HG02588 (cell line): ENCODE measurements around the gene RNF150.

Experiments
- ATAC-seq: cut with Tn5 transposase; IDR thresholded peaks from one replicate; pipeline ENCODE4 v1.9.1; 2021; ENCODE audit warnings: mild to moderate bottlenecking, moderate library complexity; ENCODE audit not compliant: unreplicated experiment

RNF150 gene

GRCh38 chr4:140989944-140990343 lies 143.3 kb downstream of the RNF150 start:
- ATAC-seq, result no peak

GRCh38 chr4:140986045-140986444 lies 147.2 kb downstream of the RNF150 start:
- ATAC-seq, result no peak

GRCh38 chr4:140982613-140983340 lies 150.5 kb downstream of the RNF150 start:
- no peak for ATAC-seq

- no peak for ATAC-seq
Measured at GRCh38 chr4:140980426-140981200, 152.7 kb downstream of the RNF150 start.

GRCh38 chr4:140976768-140977167 lies 156.5 kb downstream of the RNF150 start:
- no peak for ATAC-seq

GRCh38 chr4:140971077-140971792 lies 162.0 kb downstream of the RNF150 start:
- no peak for ATAC-seq

GRCh38 chr4:140969296-140969695 lies 164.0 kb downstream of the RNF150 start:
- no peak for ATAC-seq

GRCh38 chr4:140968371-140968770 lies 164.9 kb downstream of the RNF150 start:
- no peak for ATAC-seq

- ATAC-seq, result no peak
Measured at GRCh38 chr4:140963883-140964282, 169.4 kb downstream of the RNF150 start.

- no peak for ATAC-seq
Measured at GRCh38 chr4:140955641-140956040, 177.6 kb downstream of the RNF150 start.

GRCh38 chr4:140952717-140953116 lies 180.6 kb downstream of the RNF150 start:
- no peak for ATAC-seq

- ATAC-seq, result no peak
Measured at GRCh38 chr4:140947506-140947905, 185.8 kb downstream of the RNF150 start.

- no peak for ATAC-seq
Measured at GRCh38 chr4:140945106-140945505, 188.2 kb downstream of the RNF150 start.

GRCh38 chr4:140944572-140944971 lies 188.7 kb downstream of the RNF150 start:
- ATAC-seq, result no peak

- ATAC-seq, result no peak
Measured at GRCh38 chr4:140944199-140944515, 189.1 kb downstream of the RNF150 start.

- no peak for ATAC-seq
Measured at GRCh38 chr4:140943486-140944198, 189.6 kb downstream of the RNF150 start.

GRCh38 chr4:140940589-140940988 lies 192.7 kb downstream of the RNF150 start:
- no peak for ATAC-seq

- ATAC-seq, result no peak
Measured at GRCh38 chr4:140937866-140938265, 195.4 kb downstream of the RNF150 start.

- ATAC-seq, result no peak
Measured at GRCh38 chr4:140935254-140935653, 198.0 kb downstream of the RNF150 start.

- no peak for ATAC-seq
Measured at GRCh38 chr4:140932501-140933045, 200.7 kb downstream of the RNF150 start.

GRCh38 chr4:140931911-140932310 lies 201.4 kb downstream of the RNF150 start:
- ATAC-seq, result no peak
